ENCODE data around the gene SRRD. TPM values are rescaled to one million over a fixed set of nuclear protein-coding genes. Genes with fewer than 3 reads are reported as not detected.

Gene SRRD
- total RNA-seq, 4 donors from 2014 or later = 4.2 to 17.3 (median 10.1) TPM

DNA sequence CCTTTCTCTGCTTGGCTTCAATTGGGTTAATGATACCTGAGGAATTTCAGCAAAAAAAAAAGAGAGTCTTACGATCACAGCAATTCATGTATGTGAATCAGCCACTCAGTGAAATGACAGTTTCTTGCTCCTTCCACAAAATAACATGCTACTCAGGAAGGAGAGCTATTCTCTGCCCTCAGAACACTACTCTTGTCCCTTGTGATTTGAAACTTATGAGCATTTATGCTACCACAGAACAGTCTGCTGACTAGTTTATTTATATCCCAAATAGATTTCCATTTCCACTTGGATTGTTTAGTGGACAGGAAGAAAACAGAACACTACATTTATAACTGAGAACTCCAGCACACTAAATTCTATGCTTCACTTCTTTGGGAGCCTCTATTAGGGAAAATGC is 20.1 kb downstream of the SRRD start:
- DNase-seq = no peak
- Histone ChIP-seq H3K27ac (peak overlapping the region in 1 of 4 donors; percentile 25), H3K4me1 (peaks cover 0 to 7% (median 2%) of the 10 kb centered on the region in 4 donors), H3K9me3 (no peaks in the 10 kb centered on the region), H3K36me3 (peaks cover 0 to 100% (median 7%) of the 10 kb centered on the region in 3 donors), H3K27me3 (no peaks in the 10 kb centered on the region), H3K4me3 (no peak overlapping the region)
- TF ChIP-seq POLR2A (IDR thresholded peaks at IDR 0.05) = no peak
- TF ChIP-seq, protein P1, sequence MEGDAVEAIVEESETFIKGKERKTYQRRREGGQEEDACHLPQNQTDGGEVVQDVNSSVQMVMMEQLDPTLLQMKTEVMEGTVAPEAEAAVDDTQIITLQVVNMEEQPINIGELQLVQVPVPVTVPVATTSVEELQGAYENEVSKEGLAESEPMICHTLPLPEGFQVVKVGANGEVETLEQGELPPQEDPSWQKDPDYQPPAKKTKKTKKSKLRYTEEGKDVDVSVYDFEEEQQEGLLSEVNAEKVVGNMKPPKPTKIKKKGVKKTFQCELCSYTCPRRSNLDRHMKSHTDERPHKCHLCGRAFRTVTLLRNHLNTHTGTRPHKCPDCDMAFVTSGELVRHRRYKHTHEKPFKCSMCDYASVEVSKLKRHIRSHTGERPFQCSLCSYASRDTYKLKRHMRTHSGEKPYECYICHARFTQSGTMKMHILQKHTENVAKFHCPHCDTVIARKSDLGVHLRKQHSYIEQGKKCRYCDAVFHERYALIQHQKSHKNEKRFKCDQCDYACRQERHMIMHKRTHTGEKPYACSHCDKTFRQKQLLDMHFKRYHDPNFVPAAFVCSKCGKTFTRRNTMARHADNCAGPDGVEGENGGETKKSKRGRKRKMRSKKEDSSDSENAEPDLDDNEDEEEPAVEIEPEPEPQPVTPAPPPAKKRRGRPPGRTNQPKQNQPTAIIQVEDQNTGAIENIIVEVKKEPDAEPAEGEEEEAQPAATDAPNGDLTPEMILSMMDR (IDR thresholded peaks at IDR 0.05) = no peak

DNA sequence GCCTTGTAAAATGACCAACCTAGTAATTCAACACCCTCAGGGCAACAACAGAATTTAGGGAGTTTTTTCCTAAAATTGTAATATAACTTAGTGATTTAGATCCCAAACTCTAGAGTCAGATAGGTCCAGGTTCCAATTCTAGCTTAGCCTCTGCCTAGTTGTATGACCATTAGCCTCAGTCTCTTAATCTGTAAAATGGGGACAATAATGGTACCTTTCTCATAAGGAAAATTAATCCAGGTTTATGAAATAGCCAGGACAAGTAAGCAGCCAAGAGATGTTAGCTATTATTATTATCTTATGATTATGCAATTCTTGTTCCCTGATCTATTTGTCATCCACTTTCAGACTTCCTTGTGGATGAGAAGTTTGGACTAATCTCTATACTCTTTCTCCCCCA is 24.5 kb downstream of the SRRD start:
- no peak for DNase-seq
- H3K9me3 ChIP-seq = no peaks in the 10 kb centered on the region
- peaks cover 0 to 8% (median 5%) of the 10 kb centered on the region in 4 donors for H3K4me1 ChIP-seq
- H3K4me3 ChIP-seq = no peak overlapping the region
- no peak for TF ChIP-seq POLR2A (IDR thresholded peaks at IDR 0.05)
- TF ChIP-seq, protein P1 (IDR thresholded peaks at IDR 0.05) = no peak
- H3K27ac ChIP-seq = no peak overlapping the region
- H3K36me3 ChIP-seq = peaks cover 0 to 72% (median 0%) of the 10 kb centered on the region in 3 donors
- no peaks in the 10 kb centered on the region for H3K27me3 ChIP-seq

DNA sequence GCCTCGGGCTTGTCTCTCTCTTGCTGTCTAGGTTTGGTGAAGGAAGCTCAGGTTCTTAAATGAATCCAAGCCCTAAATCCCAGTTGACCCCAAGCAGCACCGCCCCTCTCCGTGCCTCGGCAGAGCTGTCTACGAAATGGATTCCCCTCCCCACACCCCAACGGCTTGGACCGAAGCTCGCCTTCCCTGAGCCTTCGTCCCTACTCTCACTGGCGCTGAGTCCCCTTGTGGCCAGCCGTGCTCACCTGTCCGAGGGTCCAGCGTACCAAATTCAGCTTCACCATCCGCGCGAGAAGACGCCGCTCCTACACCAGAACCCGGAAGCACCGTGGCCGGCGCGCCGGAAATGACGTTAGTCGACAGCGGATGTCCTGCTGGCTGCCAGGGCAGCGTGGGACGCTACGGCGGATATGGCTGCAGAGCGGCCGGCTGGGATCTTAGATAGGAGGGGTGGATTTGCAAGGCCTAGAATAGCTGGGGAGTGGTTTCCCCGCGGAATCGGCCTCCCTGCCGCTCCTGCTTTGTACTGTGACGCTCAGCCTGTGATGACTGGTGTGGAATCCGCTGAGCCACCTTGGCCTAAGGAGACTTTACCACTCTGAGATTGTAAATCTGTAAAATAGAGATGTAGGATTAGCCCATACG is 28.6 kb downstream of the SRRD start, which contains the start of gene TFIP11:
Gene TFIP11 (minus strand): TSS at position 325 of the 645 bp plus-strand sequence. CDS start 2,201 bp downstream, outside the sequence.
- peak; percentile 94 to 98 (median 96) for DNase-seq
- TF ChIP-seq POLR2A (IDR thresholded peaks at IDR 0.05) = peak; percentile 55 to 67
- TF ChIP-seq, protein P1 (IDR thresholded peaks at IDR 0.05) = no peak
- no peaks in the 10 kb centered on the region for H3K9me3 ChIP-seq
- H3K4me1 ChIP-seq = peaks cover 0 to 14% (median 2%) of the 10 kb centered on the region in 4 donors
- peak within 1 kb of the TSS; percentile 69 to 88 (median 72) for H3K27ac ChIP-seq
- peak within 1 kb of the TSS; percentile 57 to 83 (median 76) for H3K4me3 ChIP-seq
- no peaks in the 10 kb centered on the region for H3K27me3 ChIP-seq
- peaks cover 0 to 30% (median 0%) of the 10 kb centered on the region in 3 donors for H3K36me3 ChIP-seq

DNA sequence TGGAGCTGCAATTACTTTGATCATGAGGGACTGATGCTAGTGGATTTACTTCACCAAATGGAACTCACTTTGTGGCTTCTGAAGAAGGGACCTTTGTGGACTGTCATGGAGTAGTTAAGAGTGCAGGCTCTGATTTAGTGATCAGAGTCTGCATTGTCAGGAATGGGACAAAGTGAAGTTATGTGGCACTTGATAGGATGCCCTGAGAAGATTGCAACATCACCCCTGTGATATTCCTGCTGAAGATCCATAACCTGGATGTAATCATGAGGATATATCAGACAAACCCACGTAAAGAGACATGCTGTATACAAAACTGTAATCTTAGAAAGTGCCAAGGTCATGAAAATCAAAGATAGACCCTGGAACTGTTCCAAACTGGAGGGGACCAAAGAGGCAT is 30.2 kb downstream of the SRRD start:
- Histone ChIP-seq H3K27me3 (no peaks in the 10 kb centered on the region), H3K4me3 (no peak overlapping the region), H3K4me1 (peaks cover 0 to 14% (median 2%) of the 10 kb centered on the region in 4 donors), H3K9me3 (no peaks in the 10 kb centered on the region), H3K36me3 (peaks cover 0 to 15% (median 0%) of the 10 kb centered on the region in 3 donors), H3K27ac (no peak overlapping the region)
- DNase-seq = no peak
- TF ChIP-seq, protein P1 (IDR thresholded peaks at IDR 0.05) = no peak
- TF ChIP-seq POLR2A (IDR thresholded peaks at IDR 0.05) = no peak

DNA sequence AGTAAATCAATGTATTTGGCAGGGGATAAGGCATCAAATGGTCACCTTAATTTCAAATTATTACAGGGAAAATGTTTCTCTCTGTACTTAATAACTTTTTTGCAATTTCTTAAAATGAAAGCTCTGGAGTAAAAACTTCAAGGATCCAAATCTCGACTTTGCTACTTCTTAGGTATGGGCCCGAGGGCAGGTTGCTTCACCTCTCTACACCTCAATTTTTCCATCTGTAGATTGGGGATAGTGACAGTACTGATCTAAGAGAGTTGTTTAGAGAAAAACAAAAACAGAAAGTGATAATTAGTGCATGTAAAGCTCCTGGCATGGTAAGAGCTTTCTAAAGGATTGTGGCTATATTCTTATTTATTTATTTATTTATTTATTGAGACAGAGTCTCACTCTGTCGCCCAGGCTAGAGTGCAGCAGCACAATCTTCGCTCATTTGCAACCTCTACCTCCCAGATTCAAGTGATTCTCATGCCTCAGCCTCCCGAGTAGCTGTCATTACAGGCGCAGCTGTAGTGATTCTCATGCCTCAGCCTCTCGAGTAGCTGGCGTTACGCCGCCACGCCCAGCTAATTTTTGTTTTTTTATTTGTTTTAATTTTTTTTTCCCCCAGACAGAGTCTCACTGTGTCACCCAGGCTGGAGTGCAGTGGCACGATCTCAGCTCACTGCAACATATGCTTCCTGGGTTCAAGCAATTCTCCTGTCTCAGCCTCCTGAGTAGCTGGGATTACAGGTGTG is 30.9 kb downstream of the SRRD start:
- Histone ChIP-seq H3K27me3 (no peaks in the 10 kb centered on the region), H3K4me3 (no peak overlapping the region), H3K27ac (no peak overlapping the region), H3K36me3 (peaks cover 0 to 7% (median 0%) of the 10 kb centered on the region in 3 donors), H3K4me1 (peaks cover 0 to 14% (median 2%) of the 10 kb centered on the region in 4 donors), H3K9me3 (no peaks in the 10 kb centered on the region)
- DNase-seq = no peak
- no peak for TF ChIP-seq POLR2A (IDR thresholded peaks at IDR 0.05)
- TF ChIP-seq, protein P1 (IDR thresholded peaks at IDR 0.05) = no peak

Measured in Peyer's patch (tissue), 4 donors.